22Rv1 (cell line): Measurements from ENCODE around the gene GPC5.

Experiments used
- CTCF ChIP-seq: fragments of 450-650 bp; IDR thresholded peaks from 2 replicates; pipeline ENCODE4 v1.5.1; 2017; ENCODE audit warnings: mild to moderate bottlenecking
- ZFX ChIP-seq: fragments of 450-650 bp; IDR thresholded peaks from 2 replicates; pipeline ENCODE4 v1.6.1; 2017; ENCODE audit warnings: antibody characterized with exemption, borderline replicate concordance

DNA sequence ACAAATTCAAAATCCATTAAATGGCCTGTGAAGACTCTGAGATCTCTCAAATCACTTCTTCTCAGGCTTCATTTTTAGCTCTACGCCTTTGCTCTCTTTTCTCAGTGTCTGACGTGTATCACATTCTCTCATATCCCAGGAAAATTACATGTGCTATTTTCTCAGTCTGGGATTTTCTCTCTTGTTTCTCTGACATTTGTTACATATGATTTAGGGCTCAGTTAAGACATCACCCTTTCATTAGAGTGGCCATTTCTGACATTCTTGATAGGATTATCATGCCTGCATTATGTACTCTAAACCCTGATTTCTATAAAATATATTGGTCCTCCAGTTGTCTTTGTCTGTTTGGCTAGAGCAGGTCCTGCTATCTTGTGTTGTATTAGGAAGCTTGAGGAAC, 136.6 kb downstream of the GPC5 start:
- TF ChIP-seq CTCF: no peak
- no peak for TF ChIP-seq ZFX
